GM18526 (cell line): ENCODE measurements around the gene NDST3.
A peak's percentile ranks its signal among the peaks of the same experiment; 100 is the strongest.

Experiments used
- POLR2A ChIP-seq: IDR thresholded peaks from 3 replicates; pipeline ENCODE4 v1.6.1; 2011; ENCODE audit not compliant: insufficient read length; ENCODE audit errors: extremely low read depth

Gene NDST3

DNA sequence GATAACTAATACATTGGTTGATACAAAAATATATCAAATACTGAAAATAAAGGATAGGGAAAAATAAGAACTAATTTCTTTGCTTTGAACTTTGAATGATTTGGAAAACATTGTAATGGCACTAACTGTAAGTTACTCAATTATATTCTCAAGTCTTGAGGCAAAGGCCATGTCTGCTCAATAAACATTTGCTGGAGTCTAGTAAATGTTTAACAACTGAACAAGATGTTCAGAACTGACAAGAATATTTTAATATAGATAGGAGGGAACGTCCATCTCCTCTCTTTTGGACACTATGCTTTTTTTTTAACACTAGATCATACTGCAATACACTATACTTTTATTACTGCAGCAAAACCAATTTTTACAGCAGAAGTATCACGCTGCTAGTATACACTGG, 242.3 kb downstream of the NDST3 start:
- no peak for TF ChIP-seq POLR2A

DNA sequence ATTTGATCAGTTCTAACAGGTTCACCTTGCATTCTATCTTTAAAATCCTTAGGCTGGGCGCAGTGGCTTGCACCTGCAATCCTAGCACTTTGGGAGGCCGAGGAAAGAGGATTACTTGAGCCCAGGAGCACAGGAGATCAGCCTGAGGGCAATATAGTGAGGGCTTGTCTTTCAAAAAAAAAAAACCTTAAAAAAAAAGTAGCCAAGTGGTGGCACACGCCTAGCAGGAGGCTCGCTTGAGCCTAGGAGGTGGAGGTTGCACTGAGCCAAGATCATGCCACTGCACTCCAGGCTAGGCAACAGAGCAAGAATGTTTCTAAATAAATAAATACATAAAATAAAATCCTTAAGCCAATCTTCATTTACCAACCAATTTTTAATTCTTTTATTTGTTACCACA, 243.0 kb downstream of the NDST3 start:
- TF ChIP-seq POLR2A = no peak

DNA sequence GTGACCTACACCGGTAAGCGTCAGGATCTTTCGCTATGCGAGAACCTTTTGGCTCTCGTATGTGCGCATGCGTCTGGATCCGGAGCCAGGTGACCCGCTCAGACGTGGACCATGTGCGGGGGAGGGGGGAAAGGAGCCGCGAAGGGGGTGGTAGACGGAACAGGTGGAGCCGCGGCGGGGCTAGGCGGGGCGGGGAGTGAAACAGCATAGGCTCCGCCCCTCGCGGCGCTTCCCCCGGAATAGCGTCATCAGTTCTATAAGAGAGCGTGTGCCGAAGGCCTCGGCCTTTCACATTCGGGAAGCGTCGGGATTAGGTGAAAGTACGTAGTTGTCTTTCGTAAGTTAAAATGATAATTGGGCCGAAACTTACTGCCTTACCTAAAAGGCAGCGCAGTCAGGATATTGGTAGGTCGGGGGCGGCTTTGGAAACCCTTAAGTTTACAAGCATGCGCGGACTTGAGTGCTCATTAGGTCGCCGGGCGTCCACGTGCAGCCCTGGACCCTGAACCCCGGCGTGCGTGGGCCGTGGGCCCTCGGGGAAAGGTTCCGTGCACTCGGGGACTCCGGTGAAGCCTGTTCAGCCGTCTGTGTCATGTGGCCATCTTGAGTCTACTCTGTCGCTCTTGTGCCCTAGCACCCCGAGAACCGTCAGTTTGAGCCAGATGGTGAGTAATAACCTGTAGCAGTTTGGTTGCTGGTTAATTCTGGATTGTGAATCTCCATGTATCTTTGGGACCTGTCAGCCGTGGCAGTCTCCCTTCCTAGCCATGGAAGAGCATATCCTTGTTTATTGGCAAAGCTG, 244.4 kb downstream of the NDST3 start:
- TF ChIP-seq POLR2A = peak; percentile 96

DNA sequence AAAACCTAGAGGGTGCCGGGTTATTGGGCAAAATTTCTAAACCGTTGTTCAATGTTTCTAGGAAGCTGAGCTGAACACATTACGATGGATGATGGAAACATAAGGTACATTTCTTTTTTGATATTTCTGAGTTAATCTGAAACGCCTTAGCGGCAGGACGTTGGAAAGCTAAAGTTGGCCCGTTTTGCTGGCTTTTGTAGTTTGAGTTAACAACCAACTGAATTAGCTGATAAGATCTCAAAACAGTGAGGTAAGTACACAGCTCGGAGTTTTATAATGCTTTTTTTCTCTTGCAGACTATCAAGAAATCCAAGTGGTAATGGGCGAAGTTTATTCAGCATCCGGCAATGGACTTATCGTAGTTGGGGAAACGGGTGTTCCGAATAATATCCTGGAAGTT, 245.0 kb downstream of the NDST3 start:
- no peak for TF ChIP-seq POLR2A

DNA sequence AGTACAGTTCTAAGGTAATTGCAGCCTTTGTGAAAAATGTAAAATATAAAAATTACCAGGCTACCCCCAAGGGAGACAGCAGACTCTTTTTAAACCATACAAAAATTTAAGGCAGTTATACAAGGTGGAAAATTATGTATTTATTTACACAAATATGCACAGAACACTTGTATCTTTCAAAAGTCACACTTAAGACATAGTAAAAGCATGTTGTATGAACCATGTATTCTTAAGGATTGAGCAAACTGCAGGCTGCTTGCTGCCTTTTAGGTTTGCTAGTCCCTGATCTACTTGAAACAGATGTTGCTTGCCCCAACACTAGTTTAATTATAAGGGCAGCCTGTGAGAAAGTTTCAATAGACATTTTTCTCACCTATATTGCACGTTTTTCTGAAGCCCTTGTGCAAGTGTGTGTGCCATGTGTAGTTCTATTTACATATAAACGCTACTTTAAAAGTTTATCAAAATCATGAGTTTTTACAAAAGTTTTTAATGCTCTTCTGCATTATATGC, 245.7 kb downstream of the NDST3 start:
- TF ChIP-seq POLR2A = peak; percentile 23

DNA sequence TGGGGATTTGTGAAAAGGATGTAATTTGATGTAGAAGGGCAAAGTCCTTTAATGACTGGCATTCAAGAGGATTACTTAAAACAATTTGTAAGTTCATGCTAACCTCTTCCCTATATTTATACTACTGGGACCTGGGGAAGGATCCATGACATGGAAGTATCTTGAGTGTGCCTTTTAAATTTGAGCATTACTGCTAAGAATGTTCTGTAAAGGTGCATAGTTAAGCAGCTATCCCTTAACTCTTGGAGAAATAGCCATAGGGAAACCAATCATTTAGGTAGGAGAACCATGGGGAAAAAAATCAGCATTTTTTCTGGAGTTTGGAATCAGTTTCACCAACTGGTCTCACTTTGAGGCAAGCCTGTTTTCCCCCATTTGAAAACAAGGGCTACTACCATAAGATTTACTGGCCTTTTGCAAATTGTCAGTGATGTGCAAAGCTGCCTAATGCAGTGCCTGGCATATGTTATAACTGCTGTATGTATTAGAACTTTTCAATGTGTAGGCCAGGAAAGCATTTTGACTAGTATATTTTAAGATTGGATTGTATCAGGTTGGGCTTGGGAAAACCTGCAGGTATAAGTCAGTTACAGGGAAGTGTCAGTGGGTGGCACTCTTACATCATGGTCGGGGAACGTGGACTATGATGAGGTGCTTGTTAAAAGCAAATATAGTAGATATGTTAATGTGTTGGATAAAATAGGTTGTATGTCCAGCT, 246.4 kb downstream of the NDST3 start:
- peak; percentile 42 for TF ChIP-seq POLR2A

DNA sequence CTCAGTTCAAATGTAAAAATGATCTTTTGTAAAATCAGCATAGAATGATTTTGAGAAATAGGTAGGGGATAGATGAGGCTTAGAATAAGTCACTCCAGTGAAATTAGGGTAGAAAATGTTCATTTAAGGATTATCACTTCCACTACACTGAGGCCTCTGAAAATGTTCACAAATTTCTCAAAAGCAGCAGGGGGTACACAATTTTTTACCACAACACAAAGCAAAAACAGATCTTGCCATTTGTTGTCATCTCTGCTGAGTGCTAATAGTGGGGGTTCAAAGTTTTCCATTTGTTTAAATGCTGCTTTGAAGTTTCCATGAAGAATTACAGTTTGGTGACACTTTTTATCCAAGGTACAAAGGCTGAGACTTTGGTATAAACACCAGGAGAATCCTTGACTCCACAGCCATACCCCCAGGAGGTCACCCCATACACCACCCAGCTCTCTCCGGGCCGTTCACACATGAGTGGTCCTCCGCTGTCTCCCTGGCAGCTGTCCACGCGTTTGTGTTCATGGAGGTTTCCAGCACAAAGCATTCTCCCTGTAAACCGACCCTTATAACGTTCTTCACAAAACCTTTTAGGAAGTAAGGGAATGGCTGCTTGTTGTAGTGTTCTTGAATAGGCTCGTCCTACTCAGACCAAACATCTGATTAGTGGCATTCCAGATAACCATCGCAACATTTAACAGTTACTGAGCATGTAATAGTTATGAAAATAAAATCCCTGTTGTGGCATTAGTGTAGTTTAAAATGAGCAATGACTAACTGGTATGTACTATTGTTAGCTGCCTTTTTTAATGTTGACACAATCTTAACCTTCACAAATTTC, 247.5 kb downstream of the NDST3 start:
- TF ChIP-seq POLR2A = peak; percentile 33

DNA sequence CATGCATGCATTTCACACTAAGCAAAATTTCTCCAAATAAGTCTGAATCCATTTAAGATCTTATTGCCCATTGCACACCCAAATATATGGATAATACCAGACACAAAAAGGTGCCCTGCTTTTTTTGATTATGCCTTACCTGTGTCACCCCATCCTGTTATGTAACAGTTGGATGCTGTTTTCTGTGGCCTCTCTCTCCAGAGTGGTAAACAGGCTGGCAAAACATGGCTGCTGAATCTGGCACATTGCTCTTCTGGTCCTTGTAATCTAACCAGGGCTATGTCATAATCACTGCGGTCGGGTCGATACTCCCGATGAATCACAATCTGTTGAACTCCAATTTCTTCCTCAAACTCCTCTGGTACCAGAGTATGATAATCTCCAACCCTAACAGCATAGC, 248.4 kb downstream of the NDST3 start:
- peak; percentile 19 for TF ChIP-seq POLR2A

DNA sequence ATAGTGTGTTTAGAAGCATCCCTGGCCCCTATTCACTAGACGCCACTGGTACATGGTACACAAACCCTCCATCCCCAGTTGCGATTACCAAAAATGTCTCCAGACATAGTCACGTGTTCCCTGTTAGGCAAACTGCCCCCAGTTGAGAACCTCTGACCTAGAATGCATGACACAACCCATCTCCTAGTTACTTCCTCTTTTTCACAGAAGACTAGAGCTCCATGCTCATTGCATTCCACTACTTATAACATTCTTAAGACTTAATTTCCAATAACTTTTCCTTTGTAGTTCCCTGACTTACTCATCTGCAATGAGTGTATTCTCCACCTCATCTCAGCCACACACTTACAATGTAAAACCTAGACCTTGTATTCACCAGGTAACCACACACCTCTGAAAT, 249.9 kb downstream of the NDST3 start:
- TF ChIP-seq POLR2A = no peak

DNA sequence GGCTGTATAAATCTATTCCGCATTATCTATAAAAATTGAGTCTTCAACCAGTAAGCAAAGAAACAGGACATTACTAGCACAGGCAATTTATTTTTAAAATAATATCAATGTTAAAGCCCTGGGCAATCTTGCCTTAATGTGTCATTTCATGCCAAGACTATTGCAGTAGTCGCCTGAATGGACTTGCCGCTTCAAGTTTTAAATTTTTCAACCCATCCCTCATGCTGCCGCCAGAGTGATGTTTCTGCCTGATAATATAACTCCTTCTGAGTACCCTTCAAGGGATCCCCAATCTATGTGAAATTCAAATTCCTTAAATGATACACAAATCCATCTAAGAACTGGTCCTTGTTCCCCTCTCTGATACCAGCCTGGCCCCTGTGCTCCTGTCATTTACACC, 251.6 kb downstream of the NDST3 start:
- no peak for TF ChIP-seq POLR2A

DNA sequence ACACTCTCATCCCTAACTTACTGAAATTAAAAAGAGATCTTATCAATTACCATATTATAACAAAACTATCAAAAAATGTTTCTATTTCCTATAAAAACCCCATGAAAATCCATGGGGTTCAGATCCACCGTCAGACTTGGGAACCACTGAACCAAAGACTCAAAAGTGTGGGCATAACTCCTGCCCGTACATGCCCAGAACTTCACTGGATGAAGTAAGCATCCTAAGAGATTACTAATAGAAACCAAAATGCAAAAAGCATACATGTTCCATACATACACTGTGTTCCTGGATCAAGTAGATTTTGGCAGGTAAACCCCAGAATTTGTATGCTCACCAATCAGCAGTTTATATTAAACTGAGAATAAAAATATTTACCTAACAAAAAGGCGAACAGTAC, 252.4 kb downstream of the NDST3 start:
- TF ChIP-seq POLR2A = no peak

DNA sequence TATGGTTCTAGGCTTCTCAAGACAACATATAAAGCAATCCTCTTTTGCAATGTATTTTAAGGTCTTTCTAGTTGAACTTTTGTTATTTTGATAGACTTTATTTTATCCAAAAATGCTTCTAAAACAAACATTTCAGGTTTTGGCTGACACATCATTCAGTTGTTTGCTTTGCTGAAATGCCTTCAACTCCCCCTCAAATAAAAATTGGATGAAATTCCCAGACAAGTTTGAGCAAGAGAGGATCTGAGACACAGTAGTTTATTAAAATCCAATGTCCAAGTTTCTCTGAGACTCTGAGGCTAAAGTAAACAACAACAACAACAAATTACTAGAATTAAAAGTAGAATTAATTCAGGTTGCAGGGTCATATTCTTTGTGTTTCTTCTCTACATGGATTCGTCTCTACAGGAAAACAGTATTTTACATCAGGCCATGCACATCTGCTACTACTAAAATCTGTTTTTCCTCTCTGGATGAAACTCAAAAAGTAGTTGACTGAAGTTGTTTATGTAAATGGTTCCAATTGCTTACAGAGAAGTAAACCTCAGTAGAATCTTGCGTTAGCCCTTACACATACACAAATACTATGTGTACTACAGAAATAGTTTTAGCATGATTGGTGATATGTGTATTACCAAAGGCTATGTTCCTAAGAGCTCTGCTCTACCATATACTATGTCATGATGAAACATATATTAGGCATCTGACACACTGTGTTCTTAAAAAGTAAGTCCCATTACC, 253.6 kb downstream of the NDST3 start:
- no peak for TF ChIP-seq POLR2A

DNA sequence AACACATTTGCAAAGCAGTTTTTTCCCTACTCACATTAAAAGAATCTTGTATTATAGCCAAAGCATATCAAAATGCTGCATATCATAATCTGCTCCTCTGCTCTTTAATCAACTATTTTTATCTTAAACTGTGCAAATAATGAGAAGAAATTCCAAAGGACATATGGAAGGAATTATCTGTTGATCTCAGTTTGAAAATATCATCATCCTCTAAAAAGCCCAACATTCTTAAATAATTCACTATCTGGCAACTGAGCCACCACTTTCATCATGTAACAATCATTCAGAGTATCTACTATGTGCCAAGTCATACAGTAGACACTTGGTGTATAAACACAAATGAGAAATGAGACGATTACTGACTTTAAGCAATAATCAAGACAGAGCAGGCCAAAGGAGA, 255.5 kb downstream of the NDST3 start:
- TF ChIP-seq POLR2A = no peak

DNA sequence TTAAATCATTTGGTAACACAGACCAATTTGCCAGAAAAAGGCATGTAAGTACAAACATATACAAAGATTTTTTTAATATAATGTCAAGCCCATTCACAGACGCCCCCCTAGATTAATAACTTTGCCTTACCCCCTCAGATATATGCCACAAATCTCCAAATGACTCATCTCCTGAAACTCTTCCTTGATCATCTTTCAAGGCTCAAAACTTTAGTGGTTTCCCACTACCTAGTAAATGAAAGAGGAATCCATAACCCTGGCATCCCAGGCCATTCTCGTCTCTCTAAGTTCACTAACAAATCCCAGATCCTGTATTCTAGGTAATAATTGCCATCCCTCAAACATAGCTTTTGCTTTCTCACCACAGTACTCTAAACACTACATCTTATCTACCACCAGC, 256.7 kb downstream of the NDST3 start:
- TF ChIP-seq POLR2A = no peak

DNA sequence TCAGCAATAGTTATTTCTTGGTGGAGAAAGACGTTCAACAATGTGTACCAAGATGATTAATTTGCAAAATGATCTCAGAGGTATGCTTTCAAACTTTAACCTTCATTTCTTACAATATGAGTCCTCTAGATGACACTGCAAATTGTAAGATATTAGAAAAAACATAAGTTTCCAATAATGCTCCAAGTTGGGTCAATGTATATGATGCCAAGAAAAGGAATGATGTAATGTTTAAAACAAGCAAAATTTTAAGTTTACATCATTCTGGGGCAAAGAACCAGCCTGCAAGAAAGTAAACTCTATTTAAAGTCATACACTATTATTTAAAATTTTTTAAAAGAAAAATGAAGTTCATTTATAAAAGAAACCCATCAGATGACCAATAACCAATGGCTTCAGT, 262.4 kb downstream of the NDST3 start:
- TF ChIP-seq POLR2A = no peak
